Fibroblast of peridontal ligament (primary cell): Measurements from ENCODE around the gene GSTA5.
"Not testable (repeated sequence)": the region's sequence is repeated elsewhere in the genome, so short reads cannot be mapped to it uniquely, and the experiment has no call there.

Experiments
- DNase-seq: peaks from one replicate; pipeline ENCODE4 v3.0.0-alpha.2; 2010; ENCODE audit errors: extremely low read depth

GSTA5 gene

GRCh38 chr6:52840763-52841585, at the start of gene GSTA5:
Gene GSTA5 (minus strand): TSS chr6:52840813.
- no peak for DNase-seq

GRCh38 chr6:52890018-52890417, 49.4 kb upstream of the GSTA5 start:
- no peak for DNase-seq

- no peak for DNase-seq
These were observed 47.4 kb upstream of the GSTA5 start for GRCh38 chr6:52887910-52888524.

GRCh38 chr6:52881996-52882841, 41.6 kb upstream of the GSTA5 start:
- peak; percentile 74 for DNase-seq

- no peak for DNase-seq
These were observed 41.0 kb upstream of the GSTA5 start for GRCh38 chr6:52881662-52881995.

GRCh38 chr6:52877786-52878185, 37.2 kb upstream of the GSTA5 start:
- DNase-seq: no peak

GRCh38 chr6:52877168-52877567, 36.6 kb upstream of the GSTA5 start:
- peak; percentile 85 for DNase-seq

- DNase-seq: no peak
These were observed 35.6 kb upstream of the GSTA5 start for GRCh38 chr6:52876056-52876787.

GRCh38 chr6:52872031-52872430, 31.4 kb upstream of the GSTA5 start:
- no peak for DNase-seq

- no peak for DNase-seq
These were observed 31.0 kb upstream of the GSTA5 start for GRCh38 chr6:52871621-52872020.

- DNase-seq: not testable (repeated sequence)
These were observed 29.9 kb upstream of the GSTA5 start for GRCh38 chr6:52870335-52871091.

- DNase-seq: not testable (repeated sequence)
These were observed 28.3 kb upstream of the GSTA5 start for GRCh38 chr6:52868899-52869298.

GRCh38 chr6:52868240-52868639, 27.6 kb upstream of the GSTA5 start:
- no peak for DNase-seq

- not testable (repeated sequence) for DNase-seq
These were observed 20.5 kb upstream of the GSTA5 start for GRCh38 chr6:52861151-52861550.

GRCh38 chr6:52858416-52858815, 17.8 kb upstream of the GSTA5 start:
- DNase-seq: no peak

- not testable (repeated sequence) for DNase-seq
These were observed 15.5 kb upstream of the GSTA5 start for GRCh38 chr6:52856137-52856536.

GRCh38 chr6:52849137-52849536, 8.5 kb upstream of the GSTA5 start:
- no peak for DNase-seq

GRCh38 chr6:52846002-52846401, 5.4 kb upstream of the GSTA5 start:
- DNase-seq: no peak

GRCh38 chr6:52843605-52844004, 3.0 kb upstream of the GSTA5 start:
- DNase-seq: no peak

GRCh38 chr6:52839124-52840055, 1.2 kb downstream of the GSTA5 start:
- peak; percentile 56 for DNase-seq
